Keratinocyte (primary cell): Measurements from ENCODE around the gene SPAG16. TPM values are rescaled to one million over a fixed set of nuclear protein-coding genes. Genes with fewer than 3 reads are reported as not detected.
A peak's percentile ranks its signal among the peaks of the same experiment; 100 is the strongest.

ENCODE experiments used
- DNase-seq: peaks from one replicate; pipeline ENCODE4 v3.0.0-alpha.2; 2011; ENCODE audit warnings: low read depth, missing footprints, low spot score
- FAIRE-seq: peaks from 2 replicates; lab custom pipeline; 2011; peaks lifted over from hg19 to GRCh38; lab: Jason Lieb, UNC
- H2AFZ ChIP-seq: 2 replicates; pipeline ENCODE4 v1.6.0; 2012; ENCODE audit warnings: low read length, control low read depth, inconsistent platforms; ENCODE audit not compliant: control insufficient read depth
- H3K27ac ChIP-seq: 2 replicates; pipeline ENCODE4 v1.5.1; 2011; ENCODE audit warnings: low read length; ENCODE audit not compliant: control insufficient read depth, insufficient read depth
- H3K27me3 ChIP-seq: 3 replicates; pipeline ENCODE4 v1.6.0; 2011; ENCODE audit warnings: low read length; ENCODE audit not compliant: control insufficient read depth, insufficient read depth; ENCODE audit errors: extremely low read depth
- H3K36me3 ChIP-seq, 2 experiments: 2 replicates in 1 of 2; 3 replicates in 1 of 2; pipeline ENCODE4 v1.5.1; 2011; ENCODE audit warnings: low read length in 2 of 2, mild to moderate bottlenecking in 1 of 2; ENCODE audit not compliant: control insufficient read depth in 2 of 2, insufficient read depth in 2 of 2; ENCODE audit errors: extremely low read depth in 1 of 2
- H3K4me1 ChIP-seq: 3 replicates; pipeline ENCODE4 v1.5.1; 2011; ENCODE audit warnings: low read length; ENCODE audit not compliant: control insufficient read depth, insufficient read depth; ENCODE audit errors: extremely low read depth
- H3K4me2 ChIP-seq: 3 replicates; pipeline ENCODE4 v1.6.0; 2011; ENCODE audit warnings: low read depth, low read length; ENCODE audit not compliant: control insufficient read depth, insufficient read depth; ENCODE audit errors: extremely low read depth
- H3K4me3 ChIP-seq, 3 experiments: fragments of 200-600 bp in 1 of 3; sonication (generic) in 1 of 3; 2 replicates in 2 of 3; 3 replicates in 1 of 3; pipeline ENCODE4 v1.5.1; 2011 to 2016; ENCODE audit warnings: low read length in 3 of 3, mild to moderate bottlenecking in 3 of 3, control low read depth in 2 of 3, inconsistent platforms in 1 of 3, low read depth in 1 of 3, mixed read lengths in 1 of 3, mixed run types in 1 of 3, moderate library complexity in 1 of 3; ENCODE audit not compliant: control insufficient read depth in 2 of 3, insufficient read depth in 2 of 3; ENCODE audit errors: extremely low read depth in 1 of 3
- H3K79me2 ChIP-seq: 2 replicates; pipeline ENCODE4 v1.6.0; 2012; ENCODE audit warnings: low read length; ENCODE audit not compliant: control insufficient read depth, insufficient read depth
- H3K9ac ChIP-seq: 3 replicates; pipeline ENCODE4 v1.6.0; 2011; ENCODE audit warnings: low read length; ENCODE audit not compliant: control insufficient read depth, insufficient read depth; ENCODE audit errors: extremely low read depth
- H3K9me1 ChIP-seq: 3 replicates; pipeline ENCODE4 v1.6.0; 2011; ENCODE audit warnings: low read length; ENCODE audit not compliant: control insufficient read depth, insufficient read depth; ENCODE audit errors: extremely low read depth
- H3K9me3 ChIP-seq: 2 replicates; pipeline ENCODE4 v1.5.1; 2012; ENCODE audit warnings: low read depth, low read length; ENCODE audit not compliant: control insufficient read depth
- H4K20me1 ChIP-seq: 3 replicates; pipeline ENCODE4 v1.6.0; 2011; ENCODE audit warnings: low read length; ENCODE audit not compliant: control insufficient read depth, insufficient read depth; ENCODE audit errors: extremely low read depth
- CTCF ChIP-seq, 3 experiments: IDR thresholded peaks in 1 of 3; conservative IDR thresholded peaks in 1 of 3; optimal IDR thresholded peaks in 1 of 3; 2 replicates in 2 of 3; 3 replicates in 1 of 3; pipeline versions ENCODE3 to v1.5.1; 2011; ENCODE audit warnings: low read length in 3 of 3, mild to moderate bottlenecking in 3 of 3, moderate library complexity in 2 of 3, control low read depth in 1 of 3, inconsistent platforms in 1 of 3; ENCODE audit not compliant: insufficient read depth in 2 of 3; ENCODE audit errors: extremely low read depth in 1 of 3
- EZH2 ChIP-seq: IDR thresholded peaks from one replicate; pipeline ENCODE4 v1.6.1; 2012; ENCODE audit warnings: inconsistent platforms, mild to moderate bottlenecking, low read length, moderate library complexity
- dilution Hi-C: fragments of 300-500 bp; cut with MboI; formaldehyde crosslinking; loops from one replicate; pipeline ENCODE4 v1.7.0; 2020; ENCODE audit warnings: low sequenced_read_pairs; ENCODE audit not compliant: extremely low pct_ligation_motif_present
- polyA plus RNA-seq, 5 experiments: library from polyadenylated mRNA; depleted of rRNA in 3 of 5; stranded (reverse) in 3 of 5; stranded (forward) in 1 of 5; unstranded in 1 of 5; fragments of >200 nt; gene quantifications; 1 replicate in 1 of 5; 2 replicates in 3 of 5; 3 replicates in 1 of 5; pipeline versions ENCODE4 v1.2.1 to v1.2.3, GENCODE V29; 2011 to 2012; ENCODE audit warnings: missing spikeins in 2 of 5, low read depth in 1 of 5, low replicate concordance in 1 of 5

Gene SPAG16
- polyA plus RNA-seq, 1 donor (not counting 4 experiments of a cell fraction or from before 2014, with no cell fraction given): 19.6 TPM

- Histone ChIP-seq H2AFZ (no peak overlapping the region), H3K27me3 (no peaks in the 10 kb centered on the region), H3K36me3 (no peaks in the 10 kb centered on the region), H3K9ac (no peak overlapping the region), H3K4me1 (peaks cover 12% of the 10 kb centered on the region), H3K4me2 (no peak overlapping the region), H3K79me2 (no peaks in the 10 kb centered on the region), H3K27ac (no peak overlapping the region), H3K9me3 (no peaks in the 10 kb centered on the region), H4K20me1 (no peaks in the 10 kb centered on the region), H3K9me1 (no peaks in the 10 kb centered on the region), H3K4me3 (no peak overlapping the region)
- TF ChIP-seq CTCF (optimal IDR thresholded peaks at IDR 0.05 in 1 of 3, IDR thresholded peaks at IDR 0.05 in 1 of 3, conservative IDR thresholded peaks at IDR 0.05 in 1 of 3; ENCODE audit: extremely low read depth in 1 of 3, insufficient read depth in 2 of 3, low read length in 3 of 3): no peak
- FAIRE-seq (no peak), DNase-seq (no peak)
- dilution Hi-C loops: no loop called here
These were observed 1031.1 kb downstream of the SPAG16 start for GRCh38 chr2:214315324-214315723.

GRCh38 chr2:214320211-214320610 lies 1035.9 kb downstream of the SPAG16 start:
- no peak overlapping the region for H3K9ac ChIP-seq
- dilution Hi-C loops: no loop called here
- no peak overlapping the region for H3K27ac ChIP-seq
- no peaks in the 10 kb centered on the region for H3K79me2 ChIP-seq
- FAIRE-seq: no peak
- no peak overlapping the region for H3K4me3 ChIP-seq
- no peaks in the 10 kb centered on the region for H3K9me1 ChIP-seq
- TF ChIP-seq CTCF (optimal IDR thresholded peaks at IDR 0.05 in 1 of 3, IDR thresholded peaks at IDR 0.05 in 1 of 3, conservative IDR thresholded peaks at IDR 0.05 in 1 of 3; ENCODE audit: extremely low read depth in 1 of 3, insufficient read depth in 2 of 3, low read length in 3 of 3) (no peak), EZH2 (no peak)
- no peak overlapping the region for H3K4me2 ChIP-seq
- no peaks in the 10 kb centered on the region for H4K20me1 ChIP-seq
- H3K27me3 ChIP-seq: no peaks in the 10 kb centered on the region
- no peaks in the 10 kb centered on the region for H3K9me3 ChIP-seq
- H3K4me1 ChIP-seq: no peaks in the 10 kb centered on the region
- H2AFZ ChIP-seq: peak overlapping the region; percentile 2
- DNase-seq: no peak
- H3K36me3 ChIP-seq: no peaks in the 10 kb centered on the region
